Measurements from ENCODE around the gene PSD2.

The PSD2 gene

GRCh38 chr5:139805545-139805944 lies 9.9 kb downstream of the PSD2 start:
- no peak for DNase-seq
- H3K36me3 ChIP-seq (replicated peaks), result no peaks in the 10 kb centered on the region
- H3K27me3 ChIP-seq (replicated peaks), result no peaks in the 10 kb centered on the region
- no peak overlapping the region for H3K27ac ChIP-seq
- TF ChIP-seq, protein P1, sequence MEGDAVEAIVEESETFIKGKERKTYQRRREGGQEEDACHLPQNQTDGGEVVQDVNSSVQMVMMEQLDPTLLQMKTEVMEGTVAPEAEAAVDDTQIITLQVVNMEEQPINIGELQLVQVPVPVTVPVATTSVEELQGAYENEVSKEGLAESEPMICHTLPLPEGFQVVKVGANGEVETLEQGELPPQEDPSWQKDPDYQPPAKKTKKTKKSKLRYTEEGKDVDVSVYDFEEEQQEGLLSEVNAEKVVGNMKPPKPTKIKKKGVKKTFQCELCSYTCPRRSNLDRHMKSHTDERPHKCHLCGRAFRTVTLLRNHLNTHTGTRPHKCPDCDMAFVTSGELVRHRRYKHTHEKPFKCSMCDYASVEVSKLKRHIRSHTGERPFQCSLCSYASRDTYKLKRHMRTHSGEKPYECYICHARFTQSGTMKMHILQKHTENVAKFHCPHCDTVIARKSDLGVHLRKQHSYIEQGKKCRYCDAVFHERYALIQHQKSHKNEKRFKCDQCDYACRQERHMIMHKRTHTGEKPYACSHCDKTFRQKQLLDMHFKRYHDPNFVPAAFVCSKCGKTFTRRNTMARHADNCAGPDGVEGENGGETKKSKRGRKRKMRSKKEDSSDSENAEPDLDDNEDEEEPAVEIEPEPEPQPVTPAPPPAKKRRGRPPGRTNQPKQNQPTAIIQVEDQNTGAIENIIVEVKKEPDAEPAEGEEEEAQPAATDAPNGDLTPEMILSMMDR (IDR thresholded peaks at IDR 0.05; ENCODE audit: low read depth, low read length, missing control alignments), result no peak
- in situ Hi-C loops (cut with HindIII; ENCODE audit: low pct_ligation_motif_present, low sequenced_read_pairs), result no loop called here
- H3K4me3 ChIP-seq (ENCODE audit: low read depth, low read length), result no peak overlapping the region

GRCh38 chr5:139806111-139806510 lies 10.5 kb downstream of the PSD2 start:
- H3K27ac ChIP-seq, result no peak overlapping the region
- no peak overlapping the region for H3K4me3 ChIP-seq (ENCODE audit: low read depth, low read length)
- in situ Hi-C loops (cut with HindIII; ENCODE audit: low pct_ligation_motif_present, low sequenced_read_pairs), result no loop called here
- TF ChIP-seq, protein P1 (IDR thresholded peaks at IDR 0.05; ENCODE audit: low read depth, low read length, missing control alignments), result no peak
- DNase-seq, result no peak
- H3K27me3 ChIP-seq (replicated peaks), result no peaks in the 10 kb centered on the region
- no peaks in the 10 kb centered on the region for H3K36me3 ChIP-seq (replicated peaks)

- H3K27me3 ChIP-seq (replicated peaks), result no peaks in the 10 kb centered on the region
- no peak overlapping the region for H3K27ac ChIP-seq
- no peak for DNase-seq
- TF ChIP-seq, protein P1 (IDR thresholded peaks at IDR 0.05; ENCODE audit: low read depth, low read length, missing control alignments), result no peak
- H3K36me3 ChIP-seq (replicated peaks), result no peaks in the 10 kb centered on the region
- in situ Hi-C loops (cut with HindIII; ENCODE audit: low pct_ligation_motif_present, low sequenced_read_pairs), result no loop called here
- H3K4me3 ChIP-seq (ENCODE audit: low read depth, low read length), result no peak overlapping the region
These were observed 11.4 kb downstream of the PSD2 start for GRCh38 chr5:139806726-139807646.

- in situ Hi-C loops (cut with HindIII; ENCODE audit: low pct_ligation_motif_present, low sequenced_read_pairs), result no loop called here
- no peak for DNase-seq
- Histone ChIP-seq H3K4me3 (ENCODE audit: low read depth, low read length) (no peak overlapping the region), H3K27me3 (replicated peaks) (no peaks in the 10 kb centered on the region), H3K27ac (no peak overlapping the region), H3K36me3 (replicated peaks) (no peaks in the 10 kb centered on the region)
- TF ChIP-seq, protein P1 (IDR thresholded peaks at IDR 0.05; ENCODE audit: low read depth, low read length, missing control alignments), result no peak
These were observed 12.0 kb downstream of the PSD2 start for GRCh38 chr5:139807647-139808030.

DNA sequence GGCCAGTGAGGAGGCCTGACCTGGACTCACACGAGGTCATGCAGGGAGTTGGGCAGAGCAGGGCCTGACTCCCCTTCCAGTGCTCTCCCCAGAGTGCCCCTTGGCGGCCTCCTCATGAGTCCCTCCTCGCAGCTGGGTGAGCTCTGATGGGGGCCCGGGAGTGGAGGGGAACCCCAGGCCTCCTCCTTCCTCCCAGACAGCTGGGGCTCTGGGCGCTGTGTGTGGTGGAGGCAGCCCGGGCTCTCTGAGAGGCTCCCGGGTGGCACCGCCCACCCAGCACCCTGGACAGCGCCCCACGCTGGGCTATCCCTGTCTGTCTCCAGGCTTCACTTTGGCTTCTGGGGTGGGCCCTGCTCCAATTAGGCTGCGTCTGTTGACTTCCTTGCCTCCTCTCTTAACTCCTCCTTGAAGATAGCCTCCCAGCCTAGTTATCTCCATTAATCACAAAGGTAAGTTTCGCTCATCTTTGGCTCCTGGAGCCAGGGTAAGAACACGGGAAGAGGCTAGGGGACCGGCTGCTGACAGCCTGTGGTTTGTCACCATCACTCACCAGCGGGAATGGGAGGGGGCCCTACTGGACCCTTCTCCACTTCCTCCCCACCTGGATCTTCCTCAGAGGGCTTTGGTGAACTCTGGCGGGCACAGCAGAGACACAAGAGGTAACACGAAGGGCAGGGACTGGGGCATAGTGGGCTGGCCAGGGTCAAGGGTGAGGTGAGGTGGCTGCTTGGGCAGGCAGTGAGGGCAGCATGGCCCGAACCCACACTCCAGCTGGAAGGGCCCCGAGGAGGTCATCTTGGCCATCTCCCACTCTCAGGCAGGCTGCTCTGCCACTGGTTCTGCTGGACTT lies 13.1 kb downstream of the PSD2 start:
- TF ChIP-seq, protein P1 (IDR thresholded peaks at IDR 0.05; ENCODE audit: low read depth, low read length, missing control alignments), result no peak
- H3K27me3 ChIP-seq (replicated peaks), result no peaks in the 10 kb centered on the region
- H3K27ac ChIP-seq, result no peak overlapping the region
- H3K4me3 ChIP-seq (ENCODE audit: low read depth, low read length), result no peak overlapping the region
- in situ Hi-C loops (cut with HindIII; ENCODE audit: low pct_ligation_motif_present, low sequenced_read_pairs), result no loop called here
- peak; percentile 29 for DNase-seq
- no peaks in the 10 kb centered on the region for H3K36me3 ChIP-seq (replicated peaks)

Measured in brain microvascular endothelial cell (primary cell).